Measurements from ENCODE around the gene ANO10.

GRCh38 chr3:43319794-43320193 lies 302.0 kb downstream of the ANO10 start:
- no peak for TF ChIP-seq CTCF (IDR thresholded peaks at IDR 0.05)
- no peak for TF ChIP-seq POLR2A (IDR thresholded peaks at IDR 0.05)

Data from uterus (tissue), 2 donors.